GM04503 (cell line): Measurements from ENCODE around the gene REXO1.

Experiments used
- DNase-seq: peaks from one replicate; pipeline ENCODE4 v3.0.0-alpha.2; 2012; ENCODE audit warnings: low read depth

REXO1 gene

DNA sequence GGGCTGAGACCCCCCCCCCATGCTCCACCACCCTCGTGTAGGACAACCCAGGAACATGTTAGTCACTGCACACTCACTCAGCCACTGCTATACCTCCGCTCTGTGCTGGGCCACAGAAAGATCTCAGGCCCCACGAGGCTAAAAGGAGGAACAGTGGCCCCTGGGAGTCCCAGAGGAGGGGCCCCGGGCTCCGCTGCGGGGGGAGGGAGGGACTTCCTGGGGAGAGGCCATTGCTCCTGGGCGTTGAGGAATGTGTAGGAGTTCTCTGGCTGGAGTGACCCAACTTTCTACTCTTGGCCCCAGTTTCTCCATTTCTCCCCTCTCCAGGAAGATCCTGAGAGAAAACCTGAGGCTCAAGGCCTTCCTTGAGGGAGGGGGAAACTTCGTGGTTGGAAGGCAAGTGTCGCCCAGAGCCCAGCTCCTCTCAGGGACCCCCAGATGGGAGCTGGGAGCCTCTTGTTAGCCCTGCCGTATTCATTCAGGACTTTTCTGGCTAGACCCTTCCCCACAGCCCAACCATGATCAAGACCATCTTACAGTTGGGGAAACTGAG lies 81.4 kb downstream of the REXO1 start:
- DNase-seq: no peak

DNA sequence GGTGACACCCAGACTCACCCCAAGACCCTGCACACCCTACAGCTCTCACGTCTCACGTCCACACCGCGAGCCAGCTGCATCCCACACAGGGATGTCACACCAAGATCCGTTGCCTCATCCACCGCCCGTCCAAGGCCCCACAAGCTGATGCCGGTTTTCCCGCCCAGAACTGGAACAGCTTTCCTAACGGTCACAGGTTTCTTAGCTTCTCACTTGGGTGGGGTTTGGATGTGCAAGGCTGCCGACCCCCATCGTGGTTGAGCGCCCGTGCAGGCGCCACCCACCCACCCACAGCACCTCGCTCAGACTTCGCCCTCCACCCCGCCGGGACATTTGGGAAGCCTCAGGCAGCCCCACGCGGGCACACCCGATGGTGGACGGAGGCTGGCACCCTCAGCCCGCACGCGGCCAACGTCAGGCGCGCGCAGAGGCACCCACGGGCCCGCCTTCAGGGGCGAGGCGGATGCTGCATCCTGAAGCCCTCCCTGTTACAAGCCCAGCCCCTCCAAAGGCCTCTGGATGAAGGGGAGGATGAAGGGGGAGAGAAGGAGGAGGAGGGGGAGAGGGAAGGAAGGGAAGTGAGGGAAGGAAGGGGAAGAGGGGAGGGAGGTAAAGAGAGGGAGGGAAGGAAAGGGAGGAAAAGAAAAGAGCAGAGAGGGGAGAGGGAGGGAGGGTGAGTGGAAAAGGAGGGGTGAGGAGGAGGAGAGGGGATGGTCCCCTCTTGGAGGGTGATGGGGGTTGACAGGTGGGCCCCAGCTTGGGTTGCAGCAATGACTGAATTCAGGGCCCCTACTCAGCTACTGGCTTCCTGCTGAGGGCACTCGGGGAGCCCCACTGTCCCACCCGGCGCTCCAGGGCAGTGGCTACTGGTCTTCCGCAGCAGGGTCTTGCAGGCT lies 82.1 kb downstream of the REXO1 start:
- no peak for DNase-seq
